ENCODE data around the gene MAPK4.

The MAPK4 gene

GRCh38 chr18:50654658-50655550 lies 95.0 kb downstream of the MAPK4 start:
- no peak for DNase-seq

- DNase-seq, result no peak
These were observed 96.5 kb downstream of the MAPK4 start for GRCh38 chr18:50656396-50656795.

GRCh38 chr18:50656841-50657470 lies 97.1 kb downstream of the MAPK4 start:
- DNase-seq, result no peak

- no peak for DNase-seq
These were observed 98.7 kb downstream of the MAPK4 start for GRCh38 chr18:50658601-50659000.

- no peak for DNase-seq
These were observed 99.5 kb downstream of the MAPK4 start for GRCh38 chr18:50659091-50660003.

DNA sequence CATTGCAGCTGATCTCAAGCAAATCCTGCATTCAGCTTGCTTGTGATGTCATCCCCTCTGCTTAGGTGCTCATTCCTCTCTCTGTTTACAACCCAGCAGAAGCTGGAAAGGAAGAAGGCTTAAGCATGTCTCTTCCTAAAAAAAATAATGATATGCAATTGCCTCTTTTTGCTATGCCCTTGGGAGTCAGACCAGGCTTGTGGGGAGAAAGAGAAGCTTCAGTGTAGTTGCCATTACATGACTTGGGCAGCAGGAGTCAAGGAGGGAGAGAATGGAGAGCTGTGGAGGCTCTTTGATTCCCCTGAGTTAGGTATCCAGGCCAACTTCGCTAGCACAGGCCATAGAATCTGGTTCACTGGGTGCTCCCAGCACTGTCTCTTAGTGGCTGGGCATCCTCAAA lies 101.1 kb downstream of the MAPK4 start:
- no peak for DNase-seq

GRCh38 chr18:50662177-50662576 lies 102.3 kb downstream of the MAPK4 start:
- DNase-seq, result no peak

DNA sequence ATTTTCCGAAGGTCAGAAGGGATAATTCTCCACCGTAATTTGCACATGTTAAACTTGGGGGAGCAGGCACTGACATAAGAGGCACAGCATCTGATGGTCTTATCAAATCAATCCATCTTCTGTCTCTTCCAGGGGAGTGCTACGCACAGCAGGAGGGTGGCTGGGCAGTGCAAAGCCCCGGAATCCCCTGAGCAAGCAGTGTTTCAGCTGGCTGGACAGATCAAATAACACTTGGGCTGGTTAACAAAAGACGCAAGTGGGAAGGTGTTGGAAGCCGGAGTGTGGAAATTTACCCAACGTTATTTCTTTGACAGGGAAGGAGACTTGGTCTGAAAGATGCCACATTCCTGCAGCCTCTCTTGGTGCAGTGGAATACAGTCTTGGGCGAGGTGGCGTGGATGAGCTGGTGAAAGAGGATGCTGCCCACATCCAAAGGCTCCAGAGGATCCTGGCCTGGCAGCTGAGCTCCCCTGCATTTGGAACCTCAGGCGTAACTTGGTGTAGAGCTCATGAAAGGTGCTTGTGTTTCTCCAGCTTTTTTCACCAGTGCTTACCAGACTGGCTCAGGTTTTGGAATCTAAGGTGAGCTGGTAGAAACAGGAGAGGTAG lies 103.0 kb downstream of the MAPK4 start:
- DNase-seq, result no peak

- DNase-seq, result no peak
These were observed 103.9 kb downstream of the MAPK4 start for GRCh38 chr18:50663626-50664441.

- no peak for DNase-seq
These were observed 105.1 kb downstream of the MAPK4 start for GRCh38 chr18:50665015-50665414.

GRCh38 chr18:50665519-50665918 lies 105.6 kb downstream of the MAPK4 start:
- DNase-seq, result no peak

DNA sequence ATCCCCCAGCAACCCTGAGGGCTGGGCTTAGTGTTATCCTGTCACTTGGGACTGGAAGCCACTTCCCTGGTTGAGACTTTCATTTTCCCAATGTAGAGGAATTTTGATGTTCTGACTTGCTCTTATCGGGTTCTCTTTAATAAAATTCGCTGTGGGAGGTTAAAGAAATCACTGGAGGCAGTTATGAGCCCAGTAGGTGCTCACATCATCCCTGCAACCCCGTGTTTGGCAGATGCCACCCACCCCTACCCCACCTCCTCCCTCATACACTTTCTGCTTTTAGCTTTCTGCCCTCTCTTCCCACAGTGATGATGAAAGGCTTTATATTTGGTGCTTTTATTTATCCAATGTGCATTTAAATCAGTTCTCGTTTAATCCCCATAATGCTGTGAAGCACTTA lies 106.6 kb downstream of the MAPK4 start:
- no peak for DNase-seq

GRCh38 chr18:50671376-50671775 lies 111.5 kb downstream of the MAPK4 start:
- no peak for DNase-seq

DNA sequence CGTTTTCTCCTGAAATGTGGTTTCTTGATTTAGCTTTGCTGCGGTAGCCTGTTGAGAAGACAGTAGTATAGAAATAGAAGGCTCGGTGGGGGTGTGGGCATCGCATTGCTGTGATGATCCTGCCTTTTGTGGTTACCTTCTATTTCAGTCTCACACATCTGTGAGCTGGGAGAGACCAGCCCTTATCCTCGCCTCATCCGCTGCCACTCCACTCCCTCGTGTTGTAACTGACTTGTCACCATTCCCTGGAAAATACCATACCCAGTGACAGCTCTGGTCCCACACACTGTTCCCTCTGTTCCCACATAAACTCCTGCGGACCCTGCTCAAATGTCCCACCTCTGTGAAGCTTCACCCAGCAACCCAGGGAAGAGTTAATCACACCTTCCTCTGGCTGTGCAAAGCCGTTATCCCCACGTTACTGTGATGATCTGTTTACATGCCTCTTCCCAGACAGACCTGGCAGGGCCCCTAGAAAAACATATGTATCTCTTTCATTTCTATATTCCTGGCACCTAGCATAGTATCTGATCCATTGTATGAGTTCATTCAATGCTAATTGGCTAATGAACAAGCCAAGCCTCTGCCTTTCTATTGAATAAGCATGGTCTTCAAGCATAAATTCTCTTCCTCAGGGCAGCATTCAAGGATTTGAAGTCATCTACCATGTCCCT lies 114.6 kb downstream of the MAPK4 start:
- no peak for DNase-seq

- DNase-seq, result no peak
These were observed 115.2 kb downstream of the MAPK4 start for GRCh38 chr18:50675043-50675442.

DNA sequence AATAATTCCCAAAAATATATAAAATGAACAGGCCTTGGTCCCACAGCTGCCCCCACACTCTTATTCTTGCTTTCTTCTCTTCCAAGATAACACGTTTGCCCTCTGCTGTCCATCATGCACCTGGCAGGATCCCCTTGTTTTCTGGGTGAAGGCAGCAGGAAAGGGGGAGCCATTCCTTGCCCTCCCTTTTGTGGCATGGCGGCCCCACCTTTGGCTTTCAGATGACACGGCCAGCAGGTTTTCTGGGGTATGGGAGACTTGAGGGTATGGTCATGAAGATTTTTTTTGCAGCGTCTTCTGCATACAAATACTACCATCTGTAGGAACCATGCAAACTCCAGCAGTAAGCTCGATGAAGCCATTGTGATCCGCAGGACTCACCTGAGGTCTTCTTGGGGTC lies 118.8 kb downstream of the MAPK4 start:
- DNase-seq, result no peak

DNA sequence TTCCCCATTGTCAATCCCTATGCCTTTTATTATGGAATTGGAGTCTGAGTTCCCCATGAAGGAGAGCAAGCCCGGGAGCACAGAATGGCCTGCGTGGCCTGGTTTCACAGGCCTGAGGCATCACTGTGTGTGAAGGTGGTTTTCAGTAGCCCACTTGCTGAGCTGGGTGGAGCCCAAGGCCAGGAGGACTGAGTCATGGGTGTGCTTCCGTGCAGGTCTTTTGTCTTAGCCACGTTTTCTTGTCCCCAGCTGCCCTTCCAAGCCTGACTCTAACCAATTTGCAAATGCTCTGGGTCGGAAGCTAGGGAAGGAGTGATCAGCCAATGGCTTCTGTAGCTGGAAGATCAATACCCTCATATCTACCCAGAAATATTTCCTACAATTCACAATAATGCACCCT lies 119.2 kb downstream of the MAPK4 start:
- no peak for DNase-seq

GRCh38 chr18:50679656-50680055 lies 119.8 kb downstream of the MAPK4 start:
- no peak for DNase-seq

DNA sequence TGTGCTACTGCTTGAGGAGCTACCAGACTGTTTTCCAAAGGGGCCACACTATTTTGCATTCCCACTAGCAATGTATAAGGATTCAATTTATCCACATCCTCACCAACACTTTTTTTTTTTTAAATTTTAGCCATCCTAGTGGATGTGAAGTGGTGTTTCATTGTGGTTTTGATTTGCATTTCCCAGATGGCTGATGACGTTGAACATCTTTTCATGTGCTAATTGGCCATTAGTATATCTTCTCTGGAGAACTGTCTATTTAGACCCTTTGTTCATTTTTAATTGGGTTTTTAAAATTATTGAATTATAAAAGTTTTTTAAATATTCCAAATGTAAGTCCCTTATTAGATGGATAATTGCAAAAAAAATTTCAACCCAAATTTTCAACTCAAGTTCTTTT lies 121.1 kb downstream of the MAPK4 start:
- no peak for DNase-seq

GRCh38 chr18:50682852-50683251 lies 123.0 kb downstream of the MAPK4 start:
- no peak for DNase-seq

DNA sequence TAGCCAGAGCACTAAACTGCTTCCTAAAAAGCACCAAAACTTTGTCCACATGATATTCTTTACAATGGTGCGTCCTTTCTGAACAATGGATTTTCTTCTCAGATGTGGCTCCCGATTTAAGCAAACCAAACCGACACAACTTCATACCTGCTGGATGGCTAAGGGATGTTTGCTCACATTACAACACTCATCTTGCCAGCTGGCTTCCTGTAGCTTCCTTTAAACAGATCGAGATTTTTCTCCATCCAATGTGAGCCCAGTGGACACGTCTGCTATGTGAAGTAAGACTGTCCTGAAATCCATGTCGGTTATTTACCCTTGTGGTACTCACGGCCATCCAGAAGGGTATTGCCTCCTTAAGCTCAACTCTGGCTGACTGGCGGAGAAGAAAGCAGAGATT lies 126.5 kb downstream of the MAPK4 start:
- no peak for DNase-seq
